ENCODE results near the gene CD6.
A peak's percentile ranks its signal among the peaks of the same experiment; 100 is the strongest.

CD6 gene

DNA sequence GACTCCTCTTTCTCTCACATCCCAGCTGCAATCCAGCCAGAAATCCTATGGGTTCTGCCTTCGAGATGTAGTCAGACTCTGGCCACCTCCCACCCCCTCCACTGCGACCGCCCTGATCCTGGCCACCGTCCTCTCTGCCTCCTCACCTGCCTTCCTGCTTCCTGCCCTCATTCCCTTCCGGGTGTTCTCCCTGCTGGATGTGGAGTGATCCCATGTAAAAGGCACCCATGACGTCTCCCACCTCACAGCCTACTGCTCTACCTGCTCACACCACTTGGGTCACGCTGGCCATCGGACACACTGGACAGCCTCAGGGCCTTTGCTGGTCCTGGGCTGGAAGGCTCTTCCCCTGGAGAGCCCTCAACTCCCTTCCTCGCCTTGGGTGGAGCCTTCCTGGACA, 97.1 kb downstream of the CD6 start:
- no peak for FAIRE-seq
- no peak for TF ChIP-seq POLR2A (IDR thresholded peaks at IDR 0.05; ENCODE audit: low read depth, low read length)
- TF ChIP-seq POLR2AphosphoS5 (IDR thresholded peaks at IDR 0.05; ENCODE audit: low read depth, low read length): no peak
- no peak for TF ChIP-seq TAF1 (IDR thresholded peaks at IDR 0.05; ENCODE audit: borderline replicate concordance, low read depth, low read length)

DNA sequence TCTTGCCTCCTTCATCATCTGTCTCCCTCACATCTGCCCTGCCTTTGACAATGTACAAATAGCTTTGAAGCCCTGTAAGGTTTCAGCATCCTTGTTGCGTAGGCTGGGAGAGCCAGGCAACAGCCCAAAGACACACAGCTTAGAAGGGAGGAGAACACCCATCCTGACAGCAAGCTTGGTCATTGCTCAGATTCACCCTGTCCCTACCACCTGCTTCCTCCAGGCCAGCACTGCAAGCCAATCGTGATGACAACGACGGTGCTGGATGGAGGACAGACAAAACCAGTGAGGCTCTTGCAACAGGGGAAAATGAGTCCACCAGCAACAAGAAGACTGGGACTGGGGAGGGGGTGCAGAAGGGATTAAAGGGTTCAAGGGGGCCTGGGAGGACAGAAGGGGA, 97.9 kb downstream of the CD6 start:
- FAIRE-seq (peak; percentile 76), DNase-seq (ENCODE audit: insufficient read length) (no peak)
- TF ChIP-seq POLR2A (IDR thresholded peaks at IDR 0.05; ENCODE audit: low read depth, low read length) (no peak), POLR2AphosphoS5 (IDR thresholded peaks at IDR 0.05; ENCODE audit: low read depth, low read length) (no peak), TAF1 (IDR thresholded peaks at IDR 0.05; ENCODE audit: borderline replicate concordance, low read depth, low read length) (no peak)

More for the DNA sequence above, 97.1 kb downstream of the CD6 start:
- DNase-seq (ENCODE audit: insufficient read length): no peak
